ENCODE data around the gene FGF22. TPM values are rescaled to one million over a fixed set of nuclear protein-coding genes. Genes with fewer than 3 reads are reported as not detected.

Gene FGF22
- total and polyA plus RNA-seq, 10 of the 15 experiments (the other 5 are each of a cell fraction or from before 2014, with no cell fraction given) = 0.05 TPM; not detected in 9

- ChIA-PET POLR2A (no interaction called here), SMC1A (ENCODE audit: uncharacterized antibody, unreplicated experiment) (no interaction called here), RAD21 (ENCODE audit: unreplicated experiment) (no interaction called here), CTCF (no interaction called here)
- Histone ChIP-seq H3K27me3 (replicated peaks in 1 of 2; ENCODE audit: control insufficient read depth in 2 of 2, insufficient read depth in 2 of 2, low read length in 1 of 2) (no peaks in the 10 kb centered on the region), H3K4me3 (no peak overlapping the region), H3K36me3 (ENCODE audit: control insufficient read depth in 2 of 2, insufficient read depth in 2 of 2, low read length in 1 of 2) (peaks cover 4 to 9% of the 10 kb centered on the region in 2 experiments; a peak in 3 of 4 replicates), H4K20me1 (ENCODE audit: control insufficient read depth, insufficient read depth) (no peaks in the 10 kb centered on the region), H3K9ac (ENCODE audit: control insufficient read depth, insufficient read depth, low read length) (no peak overlapping the region), H3K27ac (ENCODE audit: control insufficient read depth, insufficient read depth) (no peak overlapping the region), H2AFZ (ENCODE audit: control insufficient read depth, low read depth, low read length) (no peak overlapping the region), H3K9me3 (replicated peaks; ENCODE audit: control insufficient read depth, insufficient read depth, low read length) (no peaks in the 10 kb centered on the region; the same call in 2 of the 3 replicates), H3K4me1 (ENCODE audit: control insufficient read depth, insufficient read depth, low read length) (no peaks in the 10 kb centered on the region), H3K79me2 (ENCODE audit: control insufficient read depth, insufficient read depth, low read length) (no peaks in the 10 kb centered on the region), H3K4me2 (ENCODE audit: control insufficient read depth, insufficient read depth) (no peak overlapping the region)
- no TSS peak for BruUV-seq (replicated peaks)
- in situ Hi-C loops (cut with MboI) = no loop called here
- FAIRE-seq (no peak), ATAC-seq (no peak), DNase-seq (ENCODE audit: low read depth, low spot score) (no peak)
- 94% methylated on average over 34 of the region's 47 CpGs for WGBS (ENCODE audit: insufficient coverage, insufficient replicate concordance, low lambda C conversion rate, missing lambda C conversion rate)
- TF ChIP-seq FOS (IDR thresholded peaks at IDR 0.05; ENCODE audit: borderline replicate concordance, extremely low read depth, insufficient read length) = no peak
- intact Hi-C loops (cut with micrococcal nuclease; ENCODE audit: unreplicated experiment) = no loop called here
Measured at GRCh38 chr19:619286-620002, 20.2 kb upstream of the FGF22 start.

DNA sequence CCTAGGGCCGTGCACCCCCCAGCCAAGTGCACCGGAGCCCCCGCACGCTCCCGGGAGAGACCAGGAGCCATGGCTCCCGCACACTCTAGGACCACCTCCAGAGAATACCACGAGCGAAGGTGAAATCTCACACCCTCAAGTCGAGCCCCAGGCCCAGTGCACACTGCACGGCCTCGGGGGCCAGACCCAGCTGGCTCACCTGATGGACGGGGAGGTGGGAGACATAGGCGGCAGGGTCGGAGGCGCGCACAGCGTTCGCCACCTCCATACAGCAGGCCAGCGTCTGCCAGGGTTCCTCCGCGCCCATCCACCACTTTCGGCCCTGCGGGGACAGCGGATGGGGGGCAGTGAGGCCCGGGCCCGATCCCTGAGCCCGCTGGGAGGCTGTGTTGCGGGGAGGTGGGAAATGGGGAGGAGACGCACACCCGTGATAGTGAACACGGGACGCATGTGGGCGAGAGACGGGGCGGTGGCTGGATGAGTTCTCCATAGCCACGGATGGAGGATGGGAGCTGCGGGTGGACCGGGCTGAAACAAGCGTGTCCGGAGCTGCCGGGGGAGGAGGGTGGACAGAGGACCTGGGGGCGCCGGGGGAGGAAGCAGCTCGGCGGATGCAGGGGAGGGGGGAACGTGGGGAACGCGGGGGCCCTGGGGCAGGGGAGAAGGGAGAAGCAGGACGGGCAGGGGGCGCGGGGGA is 19.4 kb upstream of the FGF22 start:
- no peak for DNase-seq (ENCODE audit: low read depth, low spot score)
- Histone ChIP-seq H3K4me1 (ENCODE audit: control insufficient read depth, insufficient read depth, low read length) (no peaks in the 10 kb centered on the region), H3K9me3 (replicated peaks; ENCODE audit: control insufficient read depth, insufficient read depth, low read length) (no peaks in the 10 kb centered on the region; the same call in 2 of the 3 replicates), H2AFZ (ENCODE audit: control insufficient read depth, low read depth, low read length) (no peak overlapping the region), H3K79me2 (ENCODE audit: control insufficient read depth, insufficient read depth, low read length) (no peaks in the 10 kb centered on the region), H3K4me3 (no peak overlapping the region), H3K4me2 (ENCODE audit: control insufficient read depth, insufficient read depth) (no peak overlapping the region), H3K9ac (ENCODE audit: control insufficient read depth, insufficient read depth, low read length) (no peak overlapping the region), H3K27ac (ENCODE audit: control insufficient read depth, insufficient read depth) (no peak overlapping the region), H3K27me3 (replicated peaks in 1 of 2; ENCODE audit: control insufficient read depth in 2 of 2, insufficient read depth in 2 of 2, low read length in 1 of 2) (no peaks in the 10 kb centered on the region), H4K20me1 (ENCODE audit: control insufficient read depth, insufficient read depth) (no peaks in the 10 kb centered on the region), H3K36me3 (ENCODE audit: control insufficient read depth in 2 of 2, insufficient read depth in 2 of 2, low read length in 1 of 2) (peaks cover 4 to 9% of the 10 kb centered on the region in 2 experiments; a peak in 3 of 4 replicates)
- in situ Hi-C loops (cut with MboI) = no loop called here
- SMC1A ChIA-PET (ENCODE audit: uncharacterized antibody, unreplicated experiment) = no interaction called here
- POLR2A ChIA-PET = no interaction called here
- 96% methylated on average over 34 of the region's 51 CpGs for WGBS (ENCODE audit: insufficient coverage, insufficient replicate concordance, low lambda C conversion rate, missing lambda C conversion rate)
- RAD21 ChIA-PET (ENCODE audit: unreplicated experiment) = no interaction called here
- TF ChIP-seq STAT1 (conservative IDR thresholded peaks at IDR 0.05) = no peak
- TF ChIP-seq TCF12 (IDR thresholded peaks at IDR 0.05; ENCODE audit: low read depth, low read length) = no peak
- TF ChIP-seq, protein P1, sequence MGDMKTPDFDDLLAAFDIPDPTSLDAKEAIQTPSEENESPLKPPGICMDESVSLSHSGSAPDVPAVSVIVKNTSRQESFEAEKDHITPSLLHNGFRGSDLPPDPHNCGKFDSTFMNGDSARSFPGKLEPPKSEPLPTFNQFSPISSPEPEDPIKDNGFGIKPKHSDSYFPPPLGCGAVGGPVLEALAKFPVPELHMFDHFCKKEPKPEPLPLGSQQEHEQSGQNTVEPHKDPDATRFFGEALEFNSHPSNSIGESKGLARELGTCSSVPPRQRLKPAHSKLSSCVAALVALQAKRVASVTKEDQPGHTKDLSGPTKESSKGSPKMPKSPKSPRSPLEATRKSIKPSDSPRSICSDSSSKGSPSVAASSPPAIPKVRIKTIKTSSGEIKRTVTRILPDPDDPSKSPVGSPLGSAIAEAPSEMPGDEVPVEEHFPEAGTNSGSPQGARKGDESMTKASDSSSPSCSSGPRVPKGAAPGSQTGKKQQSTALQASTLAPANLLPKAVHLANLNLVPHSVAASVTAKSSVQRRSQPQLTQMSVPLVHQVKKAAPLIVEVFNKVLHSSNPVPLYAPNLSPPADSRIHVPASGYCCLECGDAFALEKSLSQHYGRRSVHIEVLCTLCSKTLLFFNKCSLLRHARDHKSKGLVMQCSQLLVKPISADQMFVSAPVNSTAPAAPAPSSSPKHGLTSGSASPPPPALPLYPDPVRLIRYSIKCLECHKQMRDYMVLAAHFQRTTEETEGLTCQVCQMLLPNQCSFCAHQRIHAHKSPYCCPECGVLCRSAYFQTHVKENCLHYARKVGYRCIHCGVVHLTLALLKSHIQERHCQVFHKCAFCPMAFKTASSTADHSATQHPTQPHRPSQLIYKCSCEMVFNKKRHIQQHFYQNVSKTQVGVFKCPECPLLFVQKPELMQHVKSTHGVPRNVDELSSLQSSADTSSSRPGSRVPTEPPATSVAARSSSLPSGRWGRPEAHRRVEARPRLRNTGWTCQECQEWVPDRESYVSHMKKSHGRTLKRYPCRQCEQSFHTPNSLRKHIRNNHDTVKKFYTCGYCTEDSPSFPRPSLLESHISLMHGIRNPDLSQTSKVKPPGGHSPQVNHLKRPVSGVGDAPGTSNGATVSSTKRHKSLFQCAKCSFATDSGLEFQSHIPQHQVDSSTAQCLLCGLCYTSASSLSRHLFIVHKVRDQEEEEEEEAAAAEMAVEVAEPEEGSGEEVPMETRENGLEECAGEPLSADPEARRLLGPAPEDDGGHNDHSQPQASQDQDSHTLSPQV (IDR thresholded peaks at IDR 0.05) = no peak
- TF ChIP-seq POLR2AphosphoS2 (IDR thresholded peaks at IDR 0.05; ENCODE audit: low read depth, low read length) = no peak
- TF ChIP-seq, protein P2, sequence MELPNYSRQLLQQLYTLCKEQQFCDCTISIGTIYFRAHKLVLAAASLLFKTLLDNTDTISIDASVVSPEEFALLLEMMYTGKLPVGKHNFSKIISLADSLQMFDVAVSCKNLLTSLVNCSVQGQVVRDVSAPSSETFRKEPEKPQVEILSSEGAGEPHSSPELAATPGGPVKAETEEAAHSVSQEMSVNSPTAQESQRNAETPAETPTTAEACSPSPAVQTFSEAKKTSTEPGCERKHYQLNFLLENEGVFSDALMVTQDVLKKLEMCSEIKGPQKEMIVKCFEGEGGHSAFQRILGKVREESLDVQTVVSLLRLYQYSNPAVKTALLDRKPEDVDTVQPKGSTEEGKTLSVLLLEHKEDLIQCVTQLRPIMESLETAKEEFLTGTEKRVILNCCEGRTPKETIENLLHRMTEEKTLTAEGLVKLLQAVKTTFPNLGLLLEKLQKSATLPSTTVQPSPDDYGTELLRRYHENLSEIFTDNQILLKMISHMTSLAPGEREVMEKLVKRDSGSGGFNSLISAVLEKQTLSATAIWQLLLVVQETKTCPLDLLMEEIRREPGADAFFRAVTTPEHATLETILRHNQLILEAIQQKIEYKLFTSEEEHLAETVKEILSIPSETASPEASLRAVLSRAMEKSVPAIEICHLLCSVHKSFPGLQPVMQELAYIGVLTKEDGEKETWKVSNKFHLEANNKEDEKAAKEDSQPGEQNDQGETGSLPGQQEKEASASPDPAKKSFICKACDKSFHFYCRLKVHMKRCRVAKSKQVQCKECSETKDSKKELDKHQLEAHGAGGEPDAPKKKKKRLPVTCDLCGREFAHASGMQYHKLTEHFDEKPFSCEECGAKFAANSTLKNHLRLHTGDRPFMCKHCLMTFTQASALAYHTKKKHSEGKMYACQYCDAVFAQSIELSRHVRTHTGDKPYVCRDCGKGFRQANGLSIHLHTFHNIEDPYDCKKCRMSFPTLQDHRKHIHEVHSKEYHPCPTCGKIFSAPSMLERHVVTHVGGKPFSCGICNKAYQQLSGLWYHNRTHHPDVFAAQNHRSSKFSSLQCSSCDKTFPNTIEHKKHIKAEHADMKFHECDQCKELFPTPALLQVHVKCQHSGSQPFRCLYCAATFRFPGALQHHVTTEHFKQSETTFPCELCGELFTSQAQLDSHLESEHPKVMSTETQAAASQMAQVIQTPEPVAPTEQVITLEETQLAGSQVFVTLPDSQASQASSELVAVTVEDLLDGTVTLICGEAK (IDR thresholded peaks at IDR 0.05; ENCODE audit: borderline replicate concordance) = no peak
- BruUV-seq (replicated peaks) = no TSS peak
- FAIRE-seq = no peak
- ATAC-seq = no peak
- intact Hi-C loops (cut with micrococcal nuclease; ENCODE audit: unreplicated experiment) = no loop called here
- CTCF ChIA-PET = no interaction called here

Measured in GM12878 (cell line).